Hepatocyte (in vitro differentiated cells): Measurements from ENCODE around the gene NOB1.

Experiments used
- EZH2phosphoT487 ChIP-seq: fragments of 200-600 bp; sonication (generic); IDR thresholded peaks from one replicate; pipeline ENCODE4 v1.6.1; 2018; ENCODE audit warnings: antibody characterized with exemption, mild to moderate bottlenecking, low read depth, moderate library complexity; ENCODE audit not compliant: unreplicated experiment, severe bottlenecking
- TF ChIP-seq, protein P1 (sequence below): fragments of 200-600 bp; sonication (generic); IDR thresholded peaks from 2 replicates; pipeline ENCODE4 v1.5.1; 2016; ENCODE audit warnings: antibody characterized with exemption, mild to moderate bottlenecking; ENCODE audit not compliant: poor library complexity

DNA sequence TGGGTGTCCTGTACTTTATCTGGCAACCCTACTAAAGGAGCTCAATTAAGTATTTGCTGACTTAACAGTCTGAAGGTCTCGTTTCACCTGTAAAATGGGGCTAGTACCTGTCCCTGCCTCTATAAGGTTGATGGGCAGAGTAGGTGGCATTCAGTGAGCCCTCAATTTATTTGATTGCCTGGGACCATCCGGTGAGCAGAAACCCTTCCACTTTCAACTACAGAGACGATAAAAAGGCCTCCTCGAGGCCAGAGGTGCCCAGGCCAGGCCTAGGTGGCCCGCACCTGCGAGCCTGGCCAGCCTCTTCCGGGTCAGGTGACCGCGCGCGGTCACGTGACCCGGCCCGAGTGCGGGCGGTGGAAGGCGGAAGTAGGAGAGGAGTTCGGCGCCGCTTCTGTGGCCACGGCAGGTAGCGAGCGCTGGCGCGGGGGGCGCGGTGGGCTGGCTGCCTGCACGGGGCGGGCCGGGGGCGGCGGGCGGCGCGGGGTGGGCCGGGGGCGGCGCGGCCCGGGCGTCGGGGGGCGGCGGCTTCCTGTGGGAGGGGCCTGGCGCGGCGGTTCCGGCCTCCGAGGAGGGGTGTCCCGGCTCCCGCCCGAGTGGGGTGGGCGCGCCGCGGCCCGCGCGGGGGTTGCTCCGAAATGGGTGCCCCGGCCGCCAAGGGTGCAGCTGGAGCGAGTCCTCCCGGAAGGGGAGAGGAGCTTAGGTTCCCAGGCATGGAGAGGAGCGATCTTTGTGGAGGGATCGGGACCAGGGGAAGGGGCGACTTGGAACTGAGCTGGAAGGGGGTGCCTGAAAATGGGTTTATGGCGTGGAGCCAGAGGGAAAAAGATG is 7.5 kb upstream of the NOB1 start, which contains the start of gene WWP2:
- TF ChIP-seq, protein P1, sequence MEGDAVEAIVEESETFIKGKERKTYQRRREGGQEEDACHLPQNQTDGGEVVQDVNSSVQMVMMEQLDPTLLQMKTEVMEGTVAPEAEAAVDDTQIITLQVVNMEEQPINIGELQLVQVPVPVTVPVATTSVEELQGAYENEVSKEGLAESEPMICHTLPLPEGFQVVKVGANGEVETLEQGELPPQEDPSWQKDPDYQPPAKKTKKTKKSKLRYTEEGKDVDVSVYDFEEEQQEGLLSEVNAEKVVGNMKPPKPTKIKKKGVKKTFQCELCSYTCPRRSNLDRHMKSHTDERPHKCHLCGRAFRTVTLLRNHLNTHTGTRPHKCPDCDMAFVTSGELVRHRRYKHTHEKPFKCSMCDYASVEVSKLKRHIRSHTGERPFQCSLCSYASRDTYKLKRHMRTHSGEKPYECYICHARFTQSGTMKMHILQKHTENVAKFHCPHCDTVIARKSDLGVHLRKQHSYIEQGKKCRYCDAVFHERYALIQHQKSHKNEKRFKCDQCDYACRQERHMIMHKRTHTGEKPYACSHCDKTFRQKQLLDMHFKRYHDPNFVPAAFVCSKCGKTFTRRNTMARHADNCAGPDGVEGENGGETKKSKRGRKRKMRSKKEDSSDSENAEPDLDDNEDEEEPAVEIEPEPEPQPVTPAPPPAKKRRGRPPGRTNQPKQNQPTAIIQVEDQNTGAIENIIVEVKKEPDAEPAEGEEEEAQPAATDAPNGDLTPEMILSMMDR, result no peak
- TF ChIP-seq EZH2phosphoT487, result no peak
